HG03457 (cell line): ENCODE measurements around the gene ANKMY1.
A peak's percentile ranks its signal among the peaks of the same experiment; 100 is the strongest.

ENCODE experiments used
- ATAC-seq: cut with Tn5 transposase; IDR thresholded peaks from one replicate; pipeline ENCODE4 v1.9.1; 2021; ENCODE audit warnings: moderate number of reproducible peaks; ENCODE audit not compliant: unreplicated experiment

The ANKMY1 gene

DNA sequence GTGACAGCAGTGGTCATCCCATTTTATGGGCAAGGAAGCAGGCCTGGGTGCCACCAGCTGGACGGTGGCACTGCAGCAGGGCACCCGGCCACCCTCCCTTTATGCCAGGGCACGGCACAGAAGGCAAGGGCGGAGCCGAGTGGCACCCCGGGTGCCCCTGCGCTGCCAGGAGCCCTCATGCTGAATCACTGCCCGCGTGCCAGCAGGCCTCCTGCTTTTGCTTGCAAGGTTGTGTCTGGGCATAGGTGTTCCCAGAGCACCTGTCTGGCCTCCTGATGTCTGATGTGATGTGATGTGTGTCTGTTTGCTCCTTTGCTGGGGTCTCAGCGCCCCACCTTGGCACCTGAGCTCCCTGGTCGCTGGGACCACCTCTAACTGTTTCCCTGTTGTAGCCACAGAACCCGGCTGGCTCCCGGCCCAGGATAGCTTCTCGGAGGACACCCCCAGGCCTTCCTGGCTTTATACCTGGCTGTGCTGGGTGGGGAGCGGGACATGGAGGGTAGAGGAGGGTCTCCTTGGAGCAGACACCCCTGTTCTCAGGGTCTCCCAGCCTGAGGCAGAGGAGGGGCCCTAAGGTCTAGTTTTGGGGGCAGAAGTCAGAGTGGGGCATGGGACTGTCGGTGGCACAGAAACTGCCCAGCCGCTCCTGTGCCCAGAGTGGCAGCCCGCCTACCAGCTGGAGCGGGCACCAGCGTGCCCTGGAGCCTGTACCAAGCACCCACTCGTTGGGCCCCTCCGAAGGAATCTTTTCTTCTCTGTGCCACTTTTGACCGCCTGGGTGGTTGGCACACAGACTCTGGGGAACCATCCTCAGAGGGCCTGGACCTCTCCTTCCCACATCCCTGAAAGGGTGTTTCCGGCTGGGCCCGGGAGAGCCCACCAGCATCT, 118.7 kb downstream of the ANKMY1 start:
- ATAC-seq = no peak

DNA sequence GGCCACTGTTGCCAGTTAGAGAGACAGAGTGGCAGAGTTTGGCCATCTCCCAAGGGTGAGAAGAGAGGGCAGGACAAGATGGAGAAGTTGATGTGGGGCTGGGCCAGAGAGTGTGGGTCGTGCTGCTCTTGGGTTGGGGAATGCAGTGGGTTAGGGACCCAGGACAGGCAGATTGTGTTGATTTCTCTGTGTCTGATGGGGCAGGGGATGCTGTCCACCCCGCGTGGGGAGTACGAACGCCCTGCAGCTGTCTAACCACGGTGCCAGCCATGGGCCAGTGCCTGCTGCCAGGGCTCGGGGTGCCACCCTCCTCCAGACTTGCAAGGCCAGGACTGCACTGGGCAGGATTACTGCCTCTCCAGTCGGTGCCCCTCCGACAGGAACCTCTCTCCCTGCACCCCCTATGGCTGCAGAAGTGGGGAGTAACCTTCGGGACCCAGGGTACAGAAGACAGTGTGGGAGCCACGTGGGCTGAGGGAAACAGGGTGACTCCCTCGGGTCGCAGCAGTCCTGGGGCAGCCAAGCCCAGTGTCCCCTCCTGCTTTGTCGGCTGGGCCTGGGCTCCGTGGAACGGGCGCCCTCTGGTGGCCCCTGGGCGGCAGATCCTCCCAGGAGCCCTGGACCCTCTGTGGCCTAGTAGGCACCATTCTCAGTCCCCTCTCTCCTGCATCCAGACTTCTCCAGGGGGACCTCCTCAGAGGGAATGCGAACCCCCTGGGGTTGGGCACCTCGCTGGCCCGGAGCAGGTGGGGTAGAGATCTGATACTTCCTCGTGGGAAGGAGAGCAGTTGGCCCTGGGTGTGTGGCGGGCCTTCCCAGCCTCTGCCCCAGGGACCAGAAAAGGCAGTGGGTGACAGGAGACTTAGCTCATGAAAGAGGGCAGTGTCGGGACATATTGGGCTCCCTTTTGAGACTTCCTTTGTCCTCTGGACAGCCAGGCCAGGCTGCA, 119.7 kb downstream of the ANKMY1 start:
- ATAC-seq = no peak

DNA sequence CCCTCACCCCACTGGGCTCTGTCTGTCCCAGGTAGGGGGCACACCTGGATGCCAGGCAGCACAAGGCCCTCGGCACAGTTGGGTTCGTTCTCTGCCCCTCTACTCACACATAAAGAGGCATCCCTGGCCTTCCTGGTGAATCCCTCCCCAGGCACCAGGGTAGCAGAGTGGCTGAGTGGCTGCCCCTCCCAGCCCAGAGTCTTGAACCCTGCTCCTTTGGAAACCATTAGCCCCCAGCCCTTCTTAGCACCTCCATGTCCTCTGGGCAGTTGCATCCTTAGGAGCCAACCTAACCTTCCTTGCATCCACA, 120.3 kb downstream of the ANKMY1 start:
- ATAC-seq = no peak

DNA sequence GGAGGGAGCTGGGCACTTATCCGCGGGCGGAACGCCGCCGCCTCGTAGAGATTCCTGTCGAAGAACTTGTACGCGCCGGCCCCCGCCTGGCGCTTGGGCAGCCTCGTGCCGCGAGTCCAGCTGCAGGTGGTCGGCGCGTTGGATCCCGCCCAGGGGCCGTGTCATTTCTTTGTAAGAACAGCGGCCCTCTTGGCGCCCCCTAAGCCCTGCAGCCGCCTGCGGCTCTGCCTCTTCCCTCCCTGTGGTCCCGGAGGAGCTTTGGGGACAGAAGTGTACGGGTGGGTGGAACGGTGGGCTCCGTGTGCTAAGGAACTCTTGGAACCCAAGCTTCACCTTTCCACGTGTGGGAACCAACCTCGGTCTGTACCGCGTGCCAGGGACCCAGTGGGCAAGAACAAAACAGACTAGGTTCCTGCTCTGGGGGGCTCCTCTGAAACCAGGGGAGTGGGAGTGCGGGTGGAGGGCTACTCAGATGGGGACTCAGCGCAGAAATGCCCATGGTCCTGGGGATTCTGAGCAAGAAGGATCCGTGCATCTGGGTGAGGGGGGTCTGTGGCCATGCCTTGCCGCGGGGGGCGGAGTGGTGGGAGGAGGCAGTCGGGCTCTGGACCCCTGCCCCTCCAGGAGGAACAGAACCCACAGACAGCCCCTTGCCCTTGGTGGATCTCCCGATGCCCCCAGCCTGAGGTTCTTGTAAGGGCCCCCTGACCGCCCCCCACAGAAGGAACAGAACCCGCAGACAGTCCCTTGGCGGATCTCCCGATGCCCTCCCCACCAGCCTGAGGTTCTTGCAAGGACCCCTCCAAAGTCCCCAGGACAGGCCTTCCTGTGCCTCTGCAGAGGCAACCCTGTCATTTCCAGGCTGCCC, 120.9 kb downstream of the ANKMY1 start:
- ATAC-seq = no peak

DNA sequence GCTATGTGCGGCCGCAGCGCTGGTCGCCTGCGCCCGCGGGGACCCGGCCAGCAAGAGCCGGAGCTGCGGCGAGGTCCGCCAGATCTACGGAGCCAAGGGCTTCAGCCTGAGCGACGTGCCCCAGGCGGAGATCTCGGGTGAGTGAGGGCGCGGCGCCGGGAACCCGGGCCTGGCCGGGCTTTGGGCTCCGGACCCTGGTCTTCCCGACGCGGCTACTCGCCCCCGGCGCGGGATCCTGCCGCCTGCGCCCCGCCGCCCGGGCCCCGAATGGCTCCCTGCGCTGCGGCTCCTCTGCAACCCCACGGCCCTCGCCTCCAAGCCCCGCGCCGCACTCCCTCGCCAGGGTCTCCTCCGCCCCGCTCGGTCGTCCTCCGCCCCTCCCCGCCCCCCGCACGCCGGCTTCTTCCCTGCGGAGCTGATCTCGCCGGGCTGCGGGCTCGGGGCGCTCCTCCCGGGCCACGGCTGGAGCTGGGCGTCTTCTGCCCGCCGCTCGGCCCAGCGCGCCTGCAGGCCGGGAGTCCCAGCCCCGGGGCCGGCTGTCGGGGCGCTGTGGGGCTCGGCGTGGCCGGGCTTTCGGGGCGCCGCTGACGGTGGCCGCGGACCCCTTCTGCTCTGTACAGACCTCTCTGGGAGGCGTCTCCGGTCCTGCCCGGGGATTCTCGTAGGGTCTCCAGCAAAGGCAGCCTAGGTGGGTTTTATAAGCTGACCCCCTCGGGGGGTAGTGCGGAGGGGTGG, 121.7 kb downstream of the ANKMY1 start:
- ATAC-seq = peak; percentile 9

DNA sequence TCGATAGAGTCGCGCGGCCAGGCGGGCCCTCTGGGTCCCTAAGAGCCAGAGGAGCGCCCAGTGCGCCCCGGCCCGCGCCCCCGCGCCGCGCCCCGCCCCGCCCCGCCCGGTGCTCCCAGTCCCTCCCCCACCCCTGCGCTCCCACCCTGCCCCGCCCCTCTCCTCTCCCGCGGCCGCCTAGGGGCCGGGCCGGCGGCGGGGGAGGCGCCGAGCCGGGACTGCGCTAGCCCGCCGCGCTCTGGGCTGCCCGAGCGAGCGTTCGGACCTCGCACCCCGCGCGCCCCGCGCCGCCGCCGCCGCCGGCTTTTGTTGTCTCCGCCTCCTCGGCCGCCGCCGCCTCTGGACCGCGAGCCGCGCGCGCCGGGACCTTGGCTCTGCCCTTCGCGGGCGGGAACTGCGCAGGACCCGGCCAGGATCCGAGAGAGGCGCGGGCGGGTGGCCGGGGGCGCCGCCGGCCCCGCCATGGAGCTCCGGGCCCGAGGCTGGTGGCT, 122.3 kb downstream of the ANKMY1 start, which contains the start of gene GPC1:
Gene GPC1, plus strand, starts transcription at position 207 of the 491 bp plus-strand sequence. Its CDS starts 256 bp downstream, at position 463.
- peak; percentile 37 for ATAC-seq

DNA sequence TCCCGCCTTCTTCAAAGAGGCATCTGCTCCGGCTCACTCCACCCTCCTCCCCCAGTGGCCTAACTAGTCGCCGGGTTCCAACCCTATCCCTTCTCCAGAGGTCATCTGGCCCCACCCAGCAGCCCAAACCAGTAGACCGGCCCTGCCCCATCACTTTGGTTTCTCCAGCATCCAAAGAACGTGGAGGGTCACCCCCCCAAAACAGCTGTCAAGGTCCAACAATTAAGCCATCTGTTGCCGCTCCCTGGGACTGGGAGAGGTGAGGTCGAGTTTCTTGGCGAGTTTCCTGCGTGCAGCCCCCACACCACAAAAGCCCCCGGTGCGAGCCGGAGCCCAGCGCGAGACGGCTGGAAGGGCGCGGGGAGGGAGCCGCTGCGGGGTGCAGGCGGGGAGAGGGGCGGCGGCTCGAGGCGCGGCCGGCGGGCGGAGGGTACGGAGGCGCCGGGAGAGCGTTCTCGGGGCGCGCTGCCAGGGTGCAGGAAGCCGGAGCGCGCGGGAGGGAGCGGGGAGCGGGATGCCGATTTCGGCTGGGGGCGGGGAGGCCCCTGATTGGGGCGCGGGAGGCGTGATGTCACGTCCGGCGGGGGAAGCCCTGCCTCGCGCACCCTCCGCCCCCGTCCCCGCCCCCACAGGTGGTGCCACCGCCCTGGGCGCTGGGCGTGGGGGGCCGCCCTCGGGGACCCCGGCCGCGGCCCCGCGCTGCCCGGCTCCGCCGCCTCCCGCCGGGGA, 122.9 kb downstream of the ANKMY1 start:
- ATAC-seq = peak; percentile 39

DNA sequence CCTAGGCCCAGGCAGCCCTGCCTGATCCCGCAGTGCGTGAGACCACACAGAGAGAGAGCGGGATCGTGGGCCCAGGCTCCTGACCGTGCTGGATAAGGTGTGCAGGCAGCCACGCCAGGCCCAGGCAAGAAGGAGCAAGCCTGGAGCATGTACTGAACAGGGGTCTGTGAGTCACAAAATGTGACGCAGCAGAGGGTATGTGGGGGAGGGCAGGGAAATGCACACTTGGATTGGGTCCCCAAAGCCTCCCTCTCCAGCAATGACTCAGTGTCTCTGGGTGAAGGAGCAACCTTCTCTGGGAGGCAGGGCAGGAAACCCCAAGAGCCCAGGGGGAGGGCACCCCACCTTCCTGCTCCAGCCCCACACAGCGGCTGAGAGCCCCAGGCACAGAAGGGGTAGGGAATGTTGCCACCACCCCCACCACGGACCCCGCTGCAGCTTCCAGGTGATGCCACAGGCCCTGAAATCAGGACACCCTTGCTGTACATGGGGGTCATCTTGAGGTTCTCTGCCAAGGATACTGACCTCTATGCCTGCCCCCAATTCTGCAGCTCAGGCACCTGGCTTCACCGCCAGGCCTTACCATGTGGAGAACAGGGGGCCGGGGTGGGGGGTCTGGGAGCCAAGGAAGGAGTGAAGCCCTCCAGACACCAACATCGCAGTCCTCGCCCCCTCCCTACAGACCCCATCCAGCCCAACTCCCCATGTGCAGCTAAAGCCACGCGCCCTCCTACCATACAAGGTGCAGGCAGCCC, 123.6 kb downstream of the ANKMY1 start:
- ATAC-seq = no peak

DNA sequence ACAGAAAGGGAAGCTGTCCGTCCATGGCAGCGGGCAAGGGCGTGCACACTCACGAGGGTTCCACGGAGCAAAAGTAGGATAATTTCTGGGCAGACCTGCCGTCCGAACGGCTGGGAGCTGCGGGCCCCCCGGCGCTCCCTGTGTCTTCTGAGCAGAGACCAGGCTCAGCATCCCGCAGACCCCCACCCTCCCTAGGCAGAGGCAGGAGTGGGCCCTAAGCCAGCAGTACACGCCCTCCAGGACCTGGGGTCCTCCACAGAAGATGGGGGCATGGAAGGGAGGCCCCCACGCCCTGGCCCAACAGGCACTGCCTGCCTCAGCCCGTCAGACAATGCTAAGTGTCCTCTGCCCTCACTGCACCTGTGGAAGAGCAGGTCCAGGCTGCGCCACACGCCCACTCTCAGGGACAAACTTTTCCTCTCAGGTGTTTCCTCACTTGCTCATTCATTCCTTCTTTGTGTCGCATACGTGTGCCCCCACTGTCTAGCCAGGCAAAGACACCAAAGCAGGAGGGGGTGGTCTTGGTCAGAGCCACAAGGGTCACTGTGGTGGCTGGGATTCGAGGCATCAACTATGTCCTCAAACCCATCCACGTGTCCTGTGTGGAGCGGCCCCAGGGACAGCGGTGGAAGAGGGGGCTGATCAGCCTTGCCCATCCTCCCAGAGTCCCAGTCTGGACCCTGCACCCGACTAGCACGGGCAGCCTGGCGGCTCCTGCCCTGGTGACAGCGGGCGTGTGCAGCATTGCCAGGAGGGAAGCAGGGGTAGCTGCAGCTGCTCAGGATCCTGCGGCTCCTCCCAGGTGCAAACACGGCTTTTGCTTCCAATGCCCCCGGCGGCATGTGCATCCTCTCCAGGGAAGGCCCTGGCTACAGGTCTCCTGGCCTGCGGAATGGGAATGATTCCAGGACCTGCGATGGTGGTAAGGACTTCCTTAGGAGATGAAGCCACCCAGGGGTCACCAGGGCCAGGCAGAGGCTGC, 124.7 kb downstream of the ANKMY1 start:
- no peak for ATAC-seq

DNA sequence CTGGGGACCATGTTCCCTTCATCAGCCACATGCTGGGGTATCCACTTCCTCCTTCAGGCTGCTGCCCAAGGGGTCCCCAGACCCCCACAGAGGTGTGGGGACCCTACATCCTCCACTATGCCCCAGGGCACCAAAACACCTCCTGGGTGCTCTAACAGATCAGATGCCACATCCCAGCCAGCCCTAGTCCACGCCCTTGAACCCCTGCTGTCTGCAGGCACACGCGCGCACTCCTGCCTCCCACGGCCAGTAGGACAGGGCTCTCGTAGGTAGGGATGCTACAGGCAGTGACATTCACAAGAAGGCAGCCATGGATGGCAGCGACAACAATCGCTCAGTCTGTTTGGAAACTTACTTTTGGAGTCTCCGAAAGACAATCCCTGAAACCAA, 125.4 kb downstream of the ANKMY1 start:
- no peak for ATAC-seq

DNA sequence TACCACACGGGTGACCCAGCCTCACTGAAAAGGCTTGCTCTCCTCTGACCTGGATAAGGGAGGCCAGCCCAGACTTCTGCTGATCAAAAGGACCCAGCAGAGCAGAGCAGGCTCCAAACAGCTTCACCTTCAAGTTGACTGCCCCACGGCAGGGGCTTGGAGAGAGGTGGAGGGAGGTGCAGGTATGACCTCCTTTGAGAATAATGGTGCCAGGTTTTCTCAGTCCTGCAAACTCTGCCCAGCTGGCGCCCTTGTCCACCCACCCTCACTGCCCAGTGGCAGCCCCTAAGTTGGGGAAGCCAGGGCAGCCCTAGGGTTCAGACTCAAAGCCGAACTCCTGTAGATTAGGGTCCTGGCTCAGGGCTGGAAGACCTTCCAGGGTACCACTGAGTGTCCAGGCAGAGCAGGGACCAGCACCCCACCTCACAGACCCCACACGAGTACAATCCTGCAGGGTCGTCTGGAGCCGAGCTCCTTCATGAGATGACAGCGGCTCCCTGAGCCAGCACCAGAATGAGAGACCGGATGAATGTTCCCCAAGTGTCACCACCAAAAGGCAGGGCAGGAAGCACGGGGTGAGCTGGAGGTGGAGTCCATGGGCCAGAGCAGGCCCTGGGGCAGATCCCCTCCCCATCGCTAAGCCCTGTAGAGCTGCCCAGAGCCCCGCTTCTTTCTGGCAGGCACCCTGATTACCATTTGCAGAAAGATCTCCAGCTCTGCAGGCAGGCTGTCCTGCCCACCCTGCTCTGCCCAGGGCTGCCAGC, 125.9 kb downstream of the ANKMY1 start:
- no peak for ATAC-seq

DNA sequence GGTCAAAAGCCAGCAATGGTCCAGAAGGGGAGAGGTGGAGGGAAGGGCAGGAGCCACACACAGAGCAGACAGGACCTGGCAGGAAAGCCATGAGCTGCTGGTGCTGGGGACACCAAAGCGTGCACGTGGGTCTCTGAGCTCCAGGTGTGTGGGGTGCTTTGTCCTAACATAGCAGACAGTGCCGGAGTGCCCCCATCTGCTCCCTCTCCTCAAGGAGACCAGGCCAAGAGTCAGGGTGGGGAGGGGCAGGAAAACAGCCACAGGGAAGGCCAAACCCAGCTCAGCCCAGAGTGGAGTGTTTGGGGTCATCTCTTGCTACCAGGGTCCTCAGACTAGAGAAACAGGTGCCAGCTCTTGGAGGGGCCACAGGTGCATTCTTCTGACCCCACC, 126.5 kb downstream of the ANKMY1 start:
- no peak for ATAC-seq

DNA sequence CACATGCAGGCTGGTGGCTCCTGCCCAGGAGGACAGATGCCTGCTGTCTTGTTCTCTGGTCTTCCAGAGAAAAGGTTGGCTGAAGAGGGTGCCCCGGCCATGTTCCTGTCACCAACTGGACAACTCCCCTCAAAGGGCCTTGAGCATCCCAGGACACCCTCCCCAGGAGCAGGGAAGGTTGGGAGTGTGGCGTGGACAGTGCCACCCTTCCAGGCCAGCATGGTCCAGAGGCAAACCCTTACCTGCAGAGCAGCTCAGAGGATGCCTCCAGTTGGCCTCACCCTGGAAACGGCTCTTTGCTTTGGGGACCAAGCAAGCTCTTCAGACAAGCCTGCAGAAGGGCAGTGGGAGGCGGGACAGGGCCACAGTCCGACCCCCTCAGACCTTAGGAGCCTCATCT, 127.2 kb downstream of the ANKMY1 start:
- ATAC-seq = no peak

DNA sequence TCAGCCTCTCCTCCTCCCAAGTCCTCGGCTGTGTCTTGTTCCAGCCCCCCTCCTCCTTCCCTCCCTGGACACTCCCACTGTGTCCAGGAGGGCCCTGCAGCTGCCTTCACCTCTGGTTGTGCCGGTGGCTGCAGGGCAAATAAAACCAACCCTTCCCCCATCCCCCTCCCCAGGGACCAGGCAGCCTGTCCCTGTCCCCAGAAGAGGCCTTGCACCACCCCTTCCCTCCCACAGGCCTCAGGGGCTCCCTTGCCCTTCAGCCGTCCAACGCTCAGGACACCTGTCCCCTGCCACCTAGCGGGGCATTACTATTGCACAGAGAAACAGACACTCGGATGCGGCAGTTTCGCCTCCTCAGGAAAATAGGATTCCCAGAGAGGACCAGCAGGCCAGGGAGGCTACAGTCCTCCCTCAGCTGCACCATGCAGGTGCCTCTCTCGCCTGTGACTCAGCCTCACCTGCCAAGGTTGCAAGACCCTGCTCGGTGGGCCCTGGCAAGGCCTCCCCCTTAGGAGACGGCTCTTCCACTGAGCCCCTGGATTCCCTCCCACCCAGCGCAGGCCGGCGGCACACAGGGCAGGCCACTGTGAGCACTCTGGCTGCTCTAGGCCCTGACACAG, 127.8 kb downstream of the ANKMY1 start:
- no peak for ATAC-seq
